MM.1S (cell line): ENCODE data around the gene DMWD.

Experiments used
- CTCF ChIP-seq: fragments of 300-600 bp; sonication (generic); IDR thresholded peaks from 2 replicates; pipeline ENCODE4 v1.5.1; 2016; ENCODE audit warnings: antibody characterized with exemption, low read length, mixed read lengths
- EZH2 ChIP-seq: fragments of 300-600 bp; sonication (generic); optimal IDR thresholded peaks from 2 replicates; pipeline ENCODE3; 2017; ENCODE audit warnings: low read depth, mild to moderate bottlenecking, antibody characterized with exemption, low read length, mixed read lengths
- EZH2phosphoT487 ChIP-seq: fragments of 300-600 bp; sonication (generic); IDR thresholded peaks from 2 replicates; pipeline ENCODE4 v1.6.1; 2018; ENCODE audit warnings: antibody characterized with exemption, low read length

DNA sequence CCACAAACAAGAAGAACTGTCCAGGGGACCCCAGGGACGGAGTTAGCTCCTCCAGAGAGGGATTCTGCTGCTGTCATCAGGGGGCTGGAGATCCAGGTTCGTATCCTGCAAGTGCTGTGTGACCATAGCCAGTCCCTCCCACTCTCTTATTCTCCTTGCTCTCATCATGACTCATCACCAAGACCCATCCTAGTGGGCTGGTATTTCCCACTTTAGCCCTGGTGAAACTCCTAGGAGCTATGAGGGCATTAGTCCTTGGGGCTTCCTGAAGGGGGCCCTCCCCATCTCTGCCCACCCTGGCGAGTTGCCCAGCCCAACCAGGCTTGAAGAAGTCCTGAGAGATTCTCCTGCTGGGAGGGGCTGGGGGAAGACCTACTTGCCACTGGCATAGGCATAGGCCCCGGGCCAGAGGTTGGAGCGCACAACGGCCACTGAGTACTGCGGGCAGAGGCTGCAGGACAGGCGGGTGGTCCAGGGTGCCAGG, 7.5 kb upstream of the DMWD start:
- no peak for TF ChIP-seq CTCF
- no peak for TF ChIP-seq EZH2phosphoT487
- no peak for TF ChIP-seq EZH2
